Measurements from ENCODE around the gene FBN3.

Gene FBN3

GRCh38 chr19:8148088-8148409, 1.3 kb downstream of the FBN3 start:
- DNase-seq, result no peak

GRCh38 chr19:8147582-8147978, 1.8 kb downstream of the FBN3 start:
- no peak for DNase-seq

- no peak for DNase-seq
Measured at GRCh38 chr19:8146877-8147581, 2.4 kb downstream of the FBN3 start.

- DNase-seq, result no peak
Measured at GRCh38 chr19:8144273-8144995, 5.0 kb downstream of the FBN3 start.

GRCh38 chr19:8143041-8143440, 6.4 kb downstream of the FBN3 start:
- DNase-seq, result no peak

GRCh38 chr19:8142513-8142900, 6.9 kb downstream of the FBN3 start:
- no peak for DNase-seq

GRCh38 chr19:8141726-8142512, 7.5 kb downstream of the FBN3 start:
- DNase-seq, result no peak

GRCh38 chr19:8138201-8138600, 11.2 kb downstream of the FBN3 start:
- no peak for DNase-seq

- DNase-seq, result no peak
Measured at GRCh38 chr19:8137425-8137824, 12.0 kb downstream of the FBN3 start.

GRCh38 chr19:8135946-8136618, 13.3 kb downstream of the FBN3 start:
- DNase-seq, result no peak

GRCh38 chr19:8132858-8133458, 16.4 kb downstream of the FBN3 start:
- DNase-seq, result no peak

GRCh38 chr19:8131517-8131916, 17.9 kb downstream of the FBN3 start:
- no peak for DNase-seq

- DNase-seq, result no peak
Measured at GRCh38 chr19:8129061-8129618, 20.3 kb downstream of the FBN3 start.

GRCh38 chr19:8128551-8128950, 20.8 kb downstream of the FBN3 start:
- no peak for DNase-seq

- DNase-seq, result no peak
Measured at GRCh38 chr19:8127311-8127710, 22.1 kb downstream of the FBN3 start.

- no peak for DNase-seq
Measured at GRCh38 chr19:8126511-8126910, 22.9 kb downstream of the FBN3 start.

- no peak for DNase-seq
Measured at GRCh38 chr19:8126008-8126407, 23.4 kb downstream of the FBN3 start.

- DNase-seq, result no peak
Measured at GRCh38 chr19:8123683-8124082, 25.7 kb downstream of the FBN3 start.

GRCh38 chr19:8120636-8121480, 28.5 kb downstream of the FBN3 start:
- no peak for DNase-seq

GRCh38 chr19:8117991-8118390, 31.4 kb downstream of the FBN3 start:
- DNase-seq, result no peak

- no peak for DNase-seq
Measured at GRCh38 chr19:8116437-8117293, 32.7 kb downstream of the FBN3 start.

Measured in NCI-H2081 treated with DMSO at 0.1 percent for 48 hours (cell line).